Stimulated activated CD4-positive, alpha-beta T cell treated with anti-CD3 and anti-CD28 coated beads, Interleukin-12 subunit alpha, Interleukin-12 subunit beta, amount 100 ng/mL, for 4 hours (primary cell): ENCODE results near the gene GARIN6.
"Not testable (repeated sequence)": the region's sequence is repeated elsewhere in the genome, so short reads cannot be mapped to it uniquely, and the experiment has no call there.

Experiments
- DNase-seq: peaks from one replicate; pipeline ENCODE4 v3.0.0-alpha.2; 2020

The GARIN6 gene

GRCh38 chr12:99647453-99647852, at the start of gene GARIN6:
Gene GARIN6 (plus strand): TSS chr12:99647753. CDS start chr12:99648175, 422 bp downstream.
- no peak for DNase-seq

- DNase-seq: no peak
Measured at GRCh38 chr12:99598785-99599184, 48.8 kb upstream of the GARIN6 start.

- no peak for DNase-seq
Measured at GRCh38 chr12:99600388-99600787, 47.2 kb upstream of the GARIN6 start.

- no peak for DNase-seq
Measured at GRCh38 chr12:99609455-99610181, 37.9 kb upstream of the GARIN6 start.

- DNase-seq: no peak
Measured at GRCh38 chr12:99611117-99611516, 36.4 kb upstream of the GARIN6 start.

- DNase-seq: no peak
Measured at GRCh38 chr12:99611599-99611998, 36.0 kb upstream of the GARIN6 start.

GRCh38 chr12:99618657-99619056, 28.9 kb upstream of the GARIN6 start:
- no peak for DNase-seq

- no peak for DNase-seq
Measured at GRCh38 chr12:99619389-99620158, 28.0 kb upstream of the GARIN6 start.

GRCh38 chr12:99620159-99620479, 27.4 kb upstream of the GARIN6 start:
- DNase-seq: no peak

GRCh38 chr12:99624591-99624990, 23.0 kb upstream of the GARIN6 start:
- DNase-seq: not testable (repeated sequence)

- DNase-seq: no peak
Measured at GRCh38 chr12:99627459-99627858, 20.1 kb upstream of the GARIN6 start.

- no peak for DNase-seq
Measured at GRCh38 chr12:99644629-99645028, 2.9 kb upstream of the GARIN6 start.

- DNase-seq: no peak
Measured at GRCh38 chr12:99648183-99648582, 630 bp downstream of the GARIN6 start.

GRCh38 chr12:99649551-99649950, 2.0 kb downstream of the GARIN6 start:
- no peak for DNase-seq

- no peak for DNase-seq
Measured at GRCh38 chr12:99658671-99659349, 11.3 kb downstream of the GARIN6 start.

GRCh38 chr12:99670635-99671034, 23.1 kb downstream of the GARIN6 start:
- DNase-seq: no peak

GRCh38 chr12:99680276-99680675, 32.7 kb downstream of the GARIN6 start:
- no peak for DNase-seq

GRCh38 chr12:99686142-99686541, 38.6 kb downstream of the GARIN6 start:
- no peak for DNase-seq

GRCh38 chr12:99695050-99695449, 47.5 kb downstream of the GARIN6 start:
- DNase-seq: no peak
